Measurements from ENCODE around the gene ABCC8. TPM values are rescaled to one million over a fixed set of nuclear protein-coding genes. Genes with fewer than 3 reads are reported as not detected.

The ABCC8 gene
- polyA plus RNA-seq, 1 experiment = not detected

DNA sequence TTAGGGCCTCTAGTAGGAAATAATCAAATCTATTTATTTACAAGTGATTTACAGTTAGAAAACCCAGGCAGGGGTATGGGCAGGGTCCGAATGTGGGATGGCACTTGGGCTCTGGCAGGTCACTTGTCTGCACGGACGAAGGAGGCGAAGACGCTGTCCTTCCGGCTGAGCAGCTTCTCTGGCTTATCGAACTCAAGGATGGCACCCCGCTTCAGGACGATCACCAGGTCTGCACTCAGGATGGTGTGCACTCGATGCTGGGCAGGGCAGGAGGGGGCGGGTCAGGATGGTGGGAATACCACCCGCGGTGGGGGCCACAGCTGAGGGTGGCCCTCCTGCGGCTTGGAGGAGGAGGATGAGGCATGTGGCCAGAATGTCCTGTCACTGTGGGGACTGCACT lies 83.8 kb downstream of the ABCC8 start:
- Histone ChIP-seq H3K27me3 (ENCODE audit: control insufficient read depth, insufficient read depth, low read length) (peaks cover 28% of the 10 kb centered on the region), H3K4me3 (ENCODE audit: low read depth, low read length) (no peak overlapping the region), H3K27ac (ENCODE audit: low read depth, low read length) (no peak overlapping the region), H3K9me3 (ENCODE audit: control insufficient read depth, insufficient read depth, low read length) (no peaks in the 10 kb centered on the region; the same call in 1 of the 2 replicates)
- no peak for DNase-seq (ENCODE audit: low read depth, low spot score)
- ChIA-PET POLR2A (no interaction called here), CTCF (interaction anchor here (2.4 kb wide), 1 partner anchor 135 kb away, joined by 7 read pairs; no protein-coding TSS in a partner anchor)
- TF ChIP-seq CTCF (IDR thresholded peaks at IDR 0.05; ENCODE audit: low read depth, low read length) = no peak

- no peak for TF ChIP-seq CTCF (IDR thresholded peaks at IDR 0.05; ENCODE audit: low read depth, low read length)
- no peak overlapping the region for H3K4me3 ChIP-seq (ENCODE audit: low read depth, low read length)
- ChIA-PET POLR2A (no interaction called here), CTCF (interaction anchor here (1.0 to 2.4 kb wide), 2 partner anchors 8 to 136 kb away, joined by 3 to 7 read pairs; no protein-coding TSS in a partner anchor)
- H3K9me3 ChIP-seq (ENCODE audit: control insufficient read depth, insufficient read depth, low read length) = peaks cover 4% of the 10 kb centered on the region; the same call in 1 of the 2 replicates
- peaks cover 24% of the 10 kb centered on the region for H3K27me3 ChIP-seq (ENCODE audit: control insufficient read depth, insufficient read depth, low read length)
- DNase-seq (ENCODE audit: low read depth, low spot score) = no peak
- H3K27ac ChIP-seq (ENCODE audit: low read depth, low read length) = no peak overlapping the region
Measured at GRCh38 chr11:17391493-17392355, 84.9 kb downstream of the ABCC8 start.

DNA sequence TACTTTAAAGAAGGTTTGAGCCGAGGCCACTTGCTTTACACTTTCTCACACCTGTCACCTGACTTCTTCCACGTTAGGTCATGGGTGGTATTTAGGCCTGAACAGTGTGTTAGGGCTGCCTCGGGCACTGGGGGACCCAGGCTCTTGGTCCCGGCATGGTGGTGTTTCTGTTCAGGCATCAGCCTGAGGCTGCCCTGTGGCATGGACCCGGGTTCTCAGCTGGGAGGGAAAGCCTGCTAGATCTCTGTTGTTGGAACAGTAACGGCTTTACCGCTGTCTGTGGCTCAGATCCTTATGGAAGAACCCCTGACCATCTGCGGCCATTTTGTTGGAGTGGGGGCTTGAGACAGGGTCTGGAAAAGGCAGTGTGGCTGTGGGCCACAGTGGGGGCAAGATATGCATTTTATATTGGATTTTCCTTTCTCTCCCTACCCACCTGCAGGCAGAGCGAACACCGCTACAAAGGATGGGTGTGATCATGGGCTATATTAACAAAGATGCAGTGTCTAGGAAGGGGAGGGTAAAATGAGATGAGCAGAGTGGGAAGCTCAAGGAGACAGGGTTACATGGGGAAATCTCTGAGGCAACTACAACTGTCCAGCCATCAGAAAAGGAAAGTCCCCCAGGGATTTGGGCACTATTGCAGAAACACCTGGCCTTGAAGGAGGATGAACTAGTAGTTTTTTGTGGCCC lies 86.5 kb downstream of the ABCC8 start:
- Histone ChIP-seq H3K4me3 (ENCODE audit: low read depth, low read length) (no peak overlapping the region), H3K27ac (ENCODE audit: low read depth, low read length) (no peak overlapping the region), H3K27me3 (ENCODE audit: control insufficient read depth, insufficient read depth, low read length) (peaks cover 27% of the 10 kb centered on the region), H3K9me3 (ENCODE audit: control insufficient read depth, insufficient read depth, low read length) (peaks cover 4% of the 10 kb centered on the region; the same call in 1 of the 2 replicates)
- POLR2A ChIA-PET = no interaction called here
- DNase-seq (ENCODE audit: low read depth, low spot score) = no peak
- CTCF ChIA-PET = interaction anchor here (0.6 to 1.3 kb wide), 2 partner anchors 138 to 189 kb away, joined by 4 to 5 read pairs; no protein-coding TSS in a partner anchor
- no peak for TF ChIP-seq CTCF (IDR thresholded peaks at IDR 0.05; ENCODE audit: low read depth, low read length)

DNA sequence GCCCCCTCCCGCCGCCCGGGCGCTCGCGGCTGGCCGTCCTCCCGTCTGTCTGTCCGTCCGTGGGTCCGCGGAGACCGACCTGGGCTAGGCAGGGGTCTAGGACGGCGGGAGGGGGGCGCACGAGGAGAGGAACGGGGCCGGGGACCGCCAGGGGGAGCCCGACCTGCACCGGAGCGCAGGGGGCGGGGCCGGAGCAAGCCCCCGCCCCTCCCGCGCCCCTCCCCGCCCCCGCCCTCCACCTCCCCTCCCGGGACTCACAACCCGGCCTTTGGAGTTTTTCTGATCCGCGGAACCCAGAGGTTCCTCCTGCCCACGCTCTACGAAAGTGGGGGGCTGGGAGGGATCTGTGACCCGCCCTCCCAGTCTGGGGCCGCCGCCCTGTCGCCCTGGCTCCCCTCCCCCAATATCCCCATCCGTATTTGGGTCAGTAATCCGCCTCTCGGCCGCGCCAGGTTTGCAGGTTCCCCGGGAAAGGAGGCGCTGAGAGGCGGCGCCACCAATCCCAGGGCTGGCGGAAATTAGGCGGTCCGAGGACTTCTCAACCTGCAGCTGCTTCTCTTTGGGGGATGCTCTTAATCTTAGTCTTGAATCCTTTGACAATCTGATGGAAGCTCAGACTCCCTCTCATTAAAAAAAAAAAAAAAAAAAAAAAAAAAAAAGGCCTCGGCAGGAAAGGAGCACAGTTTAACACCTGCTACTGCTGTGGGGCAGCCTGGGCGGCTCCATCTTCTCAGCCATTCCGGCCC lies 87.3 kb downstream of the ABCC8 start:
- H3K9me3 ChIP-seq (ENCODE audit: control insufficient read depth, insufficient read depth, low read length) = peaks cover 4% of the 10 kb centered on the region; the same call in 1 of the 2 replicates
- H3K27me3 ChIP-seq (ENCODE audit: control insufficient read depth, insufficient read depth, low read length) = peaks cover 23% of the 10 kb centered on the region
- POLR2A ChIA-PET = no interaction called here
- peak; percentile 51 for TF ChIP-seq CTCF (IDR thresholded peaks at IDR 0.05; ENCODE audit: low read depth, low read length)
- H3K27ac ChIP-seq (ENCODE audit: low read depth, low read length) = no peak overlapping the region
- no peak for DNase-seq (ENCODE audit: low read depth, low spot score)
- peak overlapping the region; percentile 48 for H3K4me3 ChIP-seq (ENCODE audit: low read depth, low read length)
- CTCF ChIA-PET = interaction anchor here (0.5 to 1.3 kb wide), 3 partner anchors 139 to 188 kb away, joined by 4 to 5 read pairs (median 4); no protein-coding TSS in a partner anchor

All from AG04450 (cell line).